GM12892 (cell line): Measurements from ENCODE around the gene ALG6.

Experiments used
- POLR2A ChIP-seq: IDR thresholded peaks from 2 replicates; pipeline ENCODE4 v1.6.1; 2011; ENCODE audit warnings: low read depth, low read length, control low read depth
- POLR2AphosphoS5 ChIP-seq: IDR thresholded peaks from 2 replicates; pipeline ENCODE4 v1.6.1; 2011; ENCODE audit warnings: low read depth, low read length, control low read depth
- TAF1 ChIP-seq: IDR thresholded peaks from 2 replicates; pipeline ENCODE4 v1.6.1; 2011; ENCODE audit warnings: low read depth, mild to moderate bottlenecking, control low read depth, low read length, borderline replicate concordance

DNA sequence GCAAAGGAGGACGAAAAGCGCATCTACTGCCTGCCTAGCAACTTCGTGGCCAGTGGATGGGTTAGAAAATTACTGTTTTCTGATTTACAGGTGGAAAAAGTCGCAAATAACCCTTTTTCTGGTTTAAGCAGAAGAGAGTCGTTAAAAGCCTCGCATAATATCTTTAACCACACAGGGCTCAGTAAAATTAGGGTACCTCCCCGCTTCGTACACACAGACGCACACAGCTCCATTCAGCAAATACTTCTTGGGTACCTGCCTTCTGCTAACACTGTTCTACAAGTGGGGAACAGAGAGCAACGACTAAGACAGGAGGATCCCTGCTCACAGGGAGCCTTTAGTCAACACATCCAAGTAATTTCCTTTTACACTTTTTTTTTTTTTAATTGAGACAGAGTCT lies 704 bp downstream of the ALG6 start:
- TF ChIP-seq TAF1 (no peak), POLR2A (no peak), POLR2AphosphoS5 (no peak)
